Skeletal muscle cell (primary cell): ENCODE results near the gene TWIST2.

Experiments
- DNase-seq: peaks from one replicate; pipeline ENCODE4 v3.0.0-alpha.2; 2010; ENCODE audit warnings: low read depth
- H3K4me3 ChIP-seq: 2 replicates; pipeline ENCODE4 v1.5.1; 2011; ENCODE audit warnings: low read depth, mild to moderate bottlenecking, control low read depth, low read length, moderate library complexity

Gene TWIST2

GRCh38 chr2:238854699-238855229 is 6.9 kb downstream of the TWIST2 start:
- DNase-seq, result no peak
- peak overlapping the region; percentile 18 for H3K4me3 ChIP-seq

DNA sequence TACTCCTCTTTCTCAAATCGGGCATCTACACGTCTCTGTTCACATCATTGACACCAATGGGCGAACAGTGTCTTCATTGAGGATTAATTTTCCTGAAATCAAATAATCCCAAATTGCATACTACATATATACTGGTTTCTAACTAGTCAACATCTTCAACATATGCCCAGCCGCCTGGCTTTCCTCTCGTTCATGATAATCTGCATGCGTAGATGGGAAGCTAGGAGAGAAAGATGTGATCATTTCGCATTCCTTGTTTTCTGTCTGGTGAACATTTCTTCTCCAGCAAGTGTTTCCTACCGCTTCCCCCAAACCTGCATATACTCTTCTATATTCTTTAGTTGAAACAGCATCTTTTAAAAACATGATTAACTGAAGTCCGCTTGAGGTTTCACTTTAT is 7.4 kb downstream of the TWIST2 start:
- no peak for DNase-seq
- peak overlapping the region; percentile 18 for H3K4me3 ChIP-seq

DNA sequence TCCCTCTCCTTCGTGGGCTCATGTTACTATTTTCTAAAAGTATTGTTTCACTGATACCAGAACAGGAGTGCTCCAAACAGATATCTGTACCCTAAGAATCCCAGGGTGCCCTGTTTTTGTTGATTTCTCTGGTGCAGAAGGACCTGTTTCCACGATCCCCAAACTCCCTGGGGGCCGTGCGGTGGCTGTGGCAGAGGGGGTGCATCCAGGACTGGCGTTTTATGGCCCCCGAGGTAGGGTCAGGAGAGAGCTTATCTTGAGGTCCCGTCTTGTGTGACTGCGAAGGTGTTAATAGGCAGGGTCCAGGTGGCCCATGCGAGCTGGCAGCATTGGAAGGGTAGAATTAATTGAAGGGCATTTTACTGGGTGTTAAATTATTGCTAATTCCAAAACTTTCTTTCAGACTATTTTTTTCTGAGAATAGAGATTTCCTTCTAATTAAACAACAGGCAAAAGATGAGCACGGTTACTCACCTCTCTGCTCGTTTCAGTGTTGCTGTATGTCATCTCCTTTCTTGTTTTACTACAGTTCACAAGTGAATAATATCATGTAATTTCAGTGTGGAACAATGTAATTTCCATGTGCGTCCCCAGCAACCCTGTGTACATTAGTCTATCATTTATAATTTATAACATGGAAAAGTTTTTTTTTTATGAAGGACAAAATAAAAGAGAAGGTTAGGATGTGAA is 8.2 kb downstream of the TWIST2 start:
- DNase-seq, result no peak
- H3K4me3 ChIP-seq, result no peak overlapping the region

- no peak for DNase-seq
- no peak overlapping the region for H3K4me3 ChIP-seq
Measured at GRCh38 chr2:238856713-238857567, 9.1 kb downstream of the TWIST2 start.

- DNase-seq, result no peak
- no peak overlapping the region for H3K4me3 ChIP-seq
Measured at GRCh38 chr2:238857959-238858358, 10.1 kb downstream of the TWIST2 start.

GRCh38 chr2:238859636-238860347 is 11.9 kb downstream of the TWIST2 start:
- no peak for DNase-seq
- no peak overlapping the region for H3K4me3 ChIP-seq

DNA sequence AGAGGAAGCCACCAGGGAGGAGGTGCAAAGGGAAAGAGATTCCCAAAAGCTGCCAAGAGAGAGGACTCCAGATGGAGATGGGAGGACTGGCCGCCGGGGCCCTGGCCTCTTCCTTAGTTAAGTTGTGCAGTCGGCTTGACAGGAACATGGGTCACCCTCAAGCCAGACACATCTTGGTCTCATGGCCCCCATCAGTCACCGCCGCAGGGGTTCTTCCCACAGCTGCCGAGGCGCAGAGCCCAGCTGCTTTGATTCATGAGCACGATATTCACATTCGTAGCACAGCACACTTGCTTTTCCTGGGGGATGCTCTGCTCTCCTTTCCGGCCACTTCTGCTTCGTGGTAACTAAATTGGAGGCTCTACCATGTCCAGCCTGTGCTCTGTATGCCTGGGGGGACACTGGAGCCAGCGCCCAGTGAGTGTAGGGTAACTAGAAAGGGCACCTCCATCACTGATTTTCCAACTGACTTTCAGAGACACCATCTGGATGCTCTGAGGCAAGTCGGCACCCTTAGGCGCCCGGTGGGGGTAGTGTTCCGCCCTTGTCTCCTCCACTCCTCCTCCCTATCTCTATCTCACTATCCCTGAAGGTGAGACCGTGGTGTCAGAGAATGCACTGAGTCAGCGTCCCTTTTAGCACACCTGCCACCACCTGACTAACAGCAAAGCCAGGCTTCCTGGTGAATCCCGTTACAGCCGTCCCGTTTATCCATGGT is 13.3 kb downstream of the TWIST2 start:
- H3K4me3 ChIP-seq, result no peak overlapping the region
- no peak for DNase-seq

DNA sequence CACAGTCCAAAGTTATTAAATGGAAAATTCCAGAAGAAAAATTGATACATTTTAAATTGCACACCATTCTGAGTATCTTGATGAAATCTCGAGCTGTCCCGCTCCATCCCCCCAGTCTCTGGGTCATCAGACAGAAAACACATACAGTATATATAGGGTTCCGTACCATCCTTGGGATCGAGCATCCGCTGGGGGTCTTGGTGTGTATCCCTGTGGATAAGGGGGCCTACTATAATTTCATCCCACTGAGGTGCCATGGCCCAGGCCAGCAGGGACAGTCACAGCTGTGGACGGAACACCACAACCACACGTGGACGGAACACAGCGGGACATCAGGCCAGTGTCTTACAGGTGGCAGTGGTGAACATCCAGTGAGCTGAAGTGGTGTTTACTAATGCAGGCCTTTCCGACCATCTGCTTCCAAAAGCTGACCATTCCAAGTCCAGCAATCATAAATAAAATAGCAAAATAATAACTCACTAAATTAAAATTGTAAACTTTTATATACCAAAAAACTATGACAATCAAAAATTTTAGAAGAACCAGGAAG is 14.0 kb downstream of the TWIST2 start:
- no peak overlapping the region for H3K4me3 ChIP-seq
- no peak for DNase-seq

DNA sequence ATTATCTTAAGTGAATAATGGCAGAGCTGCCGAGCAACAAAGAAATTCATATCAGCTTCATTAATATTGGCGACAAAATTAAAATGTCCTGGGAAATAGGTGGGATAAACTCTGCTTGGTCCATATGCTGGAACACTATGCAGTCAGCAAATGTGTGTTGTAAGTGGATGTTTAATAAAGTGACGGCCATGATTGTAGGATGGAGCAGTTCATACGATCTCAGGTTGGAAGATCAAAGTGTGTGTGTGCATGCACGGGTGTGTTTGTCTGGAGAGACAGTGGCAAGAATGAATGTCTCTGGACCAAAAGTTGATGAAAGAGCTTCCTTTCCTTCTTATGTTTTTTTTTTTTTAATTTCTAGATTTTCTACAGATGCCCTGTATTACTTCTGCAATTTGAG is 14.8 kb downstream of the TWIST2 start:
- DNase-seq, result no peak
- H3K4me3 ChIP-seq, result no peak overlapping the region

DNA sequence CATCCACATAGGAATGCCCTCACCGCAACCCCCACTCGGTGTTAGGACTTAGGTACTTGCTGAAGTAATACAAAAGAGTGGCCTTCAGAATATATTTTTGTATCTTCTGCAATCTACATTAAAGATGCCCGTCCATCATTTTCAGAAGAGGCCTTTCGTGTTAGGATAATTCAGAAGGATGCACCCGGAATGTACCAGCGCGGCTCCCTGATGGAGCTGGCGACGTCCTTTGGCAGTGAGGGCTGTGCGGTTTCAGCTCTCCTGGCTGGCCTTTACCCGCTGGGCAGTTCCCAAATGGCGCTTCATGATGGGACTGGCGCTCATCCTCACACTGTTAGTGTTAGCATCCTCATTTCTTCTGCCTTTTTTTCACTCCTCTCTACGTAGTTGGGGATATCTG is 15.3 kb downstream of the TWIST2 start:
- no peak overlapping the region for H3K4me3 ChIP-seq
- no peak for DNase-seq

DNA sequence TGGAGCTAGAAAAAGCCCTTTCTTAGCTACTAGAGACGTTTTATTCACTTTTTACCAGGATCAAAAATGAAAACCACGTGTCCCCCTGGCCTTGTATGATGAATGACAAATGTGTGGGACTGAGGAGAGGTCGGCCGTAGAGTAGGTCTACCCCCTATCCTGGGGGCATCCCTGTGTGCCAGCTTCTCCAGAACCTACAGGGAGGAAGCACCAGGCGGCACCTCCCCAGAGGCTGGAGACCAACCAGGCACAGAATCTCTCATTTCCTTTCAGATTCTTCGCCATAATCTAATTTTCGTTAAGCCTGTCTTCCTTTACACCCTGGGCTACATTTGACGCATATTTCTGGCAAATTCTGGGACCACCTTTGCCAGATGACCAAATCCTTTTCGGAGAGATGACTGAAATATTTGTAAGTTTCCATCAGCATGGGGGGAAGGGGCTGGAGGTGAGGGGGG is 15.9 kb downstream of the TWIST2 start:
- no peak overlapping the region for H3K4me3 ChIP-seq
- no peak for DNase-seq

DNA sequence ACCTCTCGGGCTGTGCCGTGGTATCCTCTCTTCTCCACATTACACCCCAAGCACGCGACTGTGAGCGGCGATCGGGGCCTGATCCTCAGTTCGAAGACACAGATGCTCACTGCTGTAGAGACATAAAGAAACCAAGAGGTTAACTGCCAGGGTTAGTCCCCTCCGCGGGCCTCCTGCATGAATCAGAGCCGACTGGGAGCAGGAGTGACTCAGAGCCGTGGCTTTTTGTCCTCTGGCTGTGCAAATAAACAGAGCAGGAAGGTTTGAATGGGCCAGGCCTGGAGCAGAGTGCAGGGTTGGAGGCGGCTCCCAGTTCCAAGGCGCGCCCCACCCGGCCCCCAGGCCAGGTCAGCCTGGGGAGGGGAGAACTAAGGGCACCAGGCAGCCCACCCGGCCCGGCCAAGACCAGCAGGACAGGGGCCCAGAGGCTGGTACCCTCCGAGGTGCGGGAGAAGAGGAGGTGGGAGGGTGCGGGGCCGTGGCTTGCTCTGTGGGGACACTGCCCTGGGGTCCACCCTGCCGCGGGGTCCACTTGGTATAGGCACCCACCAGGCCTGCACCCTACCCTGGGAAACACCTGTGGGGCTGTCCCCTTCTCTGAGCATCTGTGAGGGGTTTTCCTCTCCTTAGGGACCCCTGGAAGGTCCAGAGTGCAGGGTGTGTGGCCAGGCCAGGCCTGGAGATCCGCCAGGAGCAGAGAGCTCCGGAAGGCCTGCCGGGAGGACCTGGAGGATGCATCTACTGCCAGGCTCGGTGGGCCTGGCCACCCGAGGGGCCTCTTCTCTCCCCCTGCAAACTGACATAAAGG is 16.5 kb downstream of the TWIST2 start:
- peak overlapping the region; percentile 13 for H3K4me3 ChIP-seq
- peak; percentile 95 for DNase-seq

GRCh38 chr2:238865015-238865719 is 17.3 kb downstream of the TWIST2 start:
- no peak overlapping the region for H3K4me3 ChIP-seq
- DNase-seq, result no peak

DNA sequence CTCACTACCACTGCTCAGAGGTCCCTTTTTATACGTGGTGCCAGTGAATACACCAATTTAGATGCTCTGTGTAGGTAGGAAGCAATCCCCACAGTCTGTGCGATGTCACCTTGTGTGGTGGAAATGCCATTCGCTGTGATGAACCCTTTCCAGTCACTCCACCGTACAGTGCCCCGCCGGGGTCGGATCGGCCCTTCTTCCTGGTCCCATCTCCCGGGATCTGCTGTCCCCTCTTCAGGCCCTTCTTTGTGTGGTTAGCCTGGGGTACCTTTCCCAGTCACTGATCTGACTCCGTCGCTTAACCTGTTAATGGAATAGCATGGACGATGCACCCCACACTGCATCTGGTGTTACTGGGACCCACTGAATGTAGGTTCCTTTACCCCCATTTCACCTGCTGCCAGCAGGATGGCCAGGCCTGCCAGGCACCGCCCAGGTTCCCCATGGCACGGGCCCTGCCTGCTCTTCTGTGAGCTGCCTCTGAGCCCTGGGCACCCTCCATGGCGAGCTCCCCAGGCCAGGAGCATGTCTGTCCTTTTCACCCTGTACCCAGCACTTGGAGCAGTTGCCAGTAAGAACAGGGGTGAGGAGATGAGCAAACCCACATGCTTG is 18.0 kb downstream of the TWIST2 start:
- DNase-seq, result no peak
- H3K4me3 ChIP-seq, result no peak overlapping the region

DNA sequence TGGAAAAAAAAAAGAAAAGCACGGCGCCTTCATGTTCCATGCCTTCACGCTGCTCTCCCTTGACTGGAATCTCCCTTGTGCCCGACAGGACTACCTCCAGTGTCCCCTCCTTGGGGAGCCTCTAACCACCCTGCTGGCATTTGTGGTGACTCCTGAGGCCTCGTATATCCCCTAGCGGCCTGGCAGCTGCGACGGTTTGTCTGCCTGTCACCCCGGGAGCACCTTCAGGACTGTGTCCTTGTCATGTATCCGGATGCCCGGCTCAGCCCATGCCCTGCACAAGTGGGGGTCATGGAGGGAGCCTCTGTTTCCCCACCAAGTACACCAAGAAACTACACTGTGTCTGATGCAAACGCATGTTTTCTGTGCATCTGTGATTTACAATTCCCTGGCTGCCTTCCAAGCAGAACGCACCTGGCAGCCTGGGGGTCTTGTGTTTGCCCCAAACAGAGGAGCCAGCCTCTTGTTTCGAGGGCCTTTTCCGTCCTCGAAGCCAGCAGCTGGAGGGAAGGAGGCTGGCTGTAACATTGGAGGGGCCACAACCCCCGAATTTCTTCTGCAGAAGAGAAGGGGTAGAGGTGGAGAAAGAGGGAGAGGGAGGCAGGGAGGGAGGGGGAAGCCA is 18.9 kb downstream of the TWIST2 start:
- no peak overlapping the region for H3K4me3 ChIP-seq

DNA sequence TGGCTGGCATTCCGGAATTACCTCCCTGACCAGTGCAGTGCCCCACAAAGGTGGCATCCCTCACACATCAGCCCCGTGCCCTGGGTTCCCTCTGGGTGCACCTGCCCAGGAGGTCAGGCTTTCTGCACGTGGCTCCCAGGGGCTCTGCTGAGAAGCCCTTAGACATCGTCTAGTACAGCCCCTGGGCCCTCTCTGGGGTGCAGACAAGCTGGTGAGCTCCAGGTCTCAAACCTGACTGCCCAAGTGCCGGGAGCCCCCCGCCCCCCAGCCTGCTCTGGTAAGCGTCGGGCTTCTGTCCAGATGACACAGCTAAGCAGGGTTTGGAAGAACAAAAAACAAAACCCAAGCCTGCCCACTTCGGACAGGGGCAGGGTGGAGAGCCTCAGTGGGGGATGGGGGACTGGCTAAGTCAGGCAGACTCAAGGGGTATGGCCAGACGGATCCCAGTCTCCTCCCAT is 20.2 kb downstream of the TWIST2 start:
- H3K4me3 ChIP-seq, result no peak overlapping the region

More for the DNA sequence above, 18.9 kb downstream of the TWIST2 start:
- DNase-seq, result no peak

More for the DNA sequence above, 20.2 kb downstream of the TWIST2 start:
- no peak for DNase-seq
